EL (cell line): ENCODE data around the gene CHSY3.
"Not testable (repeated sequence)": the region's sequence is repeated elsewhere in the genome, so short reads cannot be mapped to it uniquely, and the experiment has no call there.

ENCODE experiments used
- DNase-seq: peaks from one replicate; pipeline ENCODE4 v3.0.0-alpha.2; 2016

Gene CHSY3

GRCh38 chr5:130171699-130172098, 267.4 kb downstream of the CHSY3 start:
- DNase-seq = no peak

- no peak for DNase-seq
Observed at GRCh38 chr5:130183115-130183514, 278.9 kb downstream of the CHSY3 start.

- DNase-seq = no peak
Observed at GRCh38 chr5:130189961-130190360, 285.7 kb downstream of the CHSY3 start.

- peak; percentile 9 for DNase-seq
Observed at GRCh38 chr5:130198927-130199326, 294.7 kb downstream of the CHSY3 start.

GRCh38 chr5:130206686-130207085, 302.4 kb downstream of the CHSY3 start:
- no peak for DNase-seq

GRCh38 chr5:130213607-130214006, 309.3 kb downstream of the CHSY3 start:
- DNase-seq = no peak

- no peak for DNase-seq
Observed at GRCh38 chr5:130216286-130216685, 312.0 kb downstream of the CHSY3 start.

GRCh38 chr5:130222573-130222972, 318.3 kb downstream of the CHSY3 start:
- no peak for DNase-seq

GRCh38 chr5:130226556-130226955, 322.3 kb downstream of the CHSY3 start:
- DNase-seq = not testable (repeated sequence)

GRCh38 chr5:130227699-130228098, 323.4 kb downstream of the CHSY3 start:
- no peak for DNase-seq

GRCh38 chr5:130231786-130232185, 327.5 kb downstream of the CHSY3 start:
- DNase-seq = no peak

GRCh38 chr5:130234816-130235215, 330.6 kb downstream of the CHSY3 start:
- no peak for DNase-seq
